Omental fat pad (tissue), 4 donors: ENCODE results near the gene JMJD1C. TPM values are rescaled to one million over a fixed set of nuclear protein-coding genes. Genes with fewer than 3 reads are reported as not detected.

Source experiments
- ATAC-seq: fragments of 150-250 bp; one replicate; pipeline ENCODE4 v1.9.1; 2016; ENCODE audit warnings: mild to moderate bottlenecking, moderate library complexity; ENCODE audit not compliant: low FRiP score
- DNase-seq: peaks from one replicate; pipeline ENCODE4 v3.0.0-alpha.2; 2019; ENCODE audit warnings: low spot score
- CTCF ChIP-seq, 3 donors: fragments of 450-650 bp; IDR thresholded peaks; one replicate each; pipeline ENCODE4 v1.5.1; 2016 to 2017; ENCODE audit warnings: antibody characterized with exemption in 3 of 3, mild to moderate bottlenecking in 3 of 3, moderate library complexity in 2 of 3
- total RNA-seq, 4 donors: library from RNA; depleted of rRNA; stranded (reverse); fragments of >200 nt; gene quantifications; one replicate each; pipeline ENCODE4 v1.1.0, GENCODE V29; 2016

JMJD1C gene, protein sequence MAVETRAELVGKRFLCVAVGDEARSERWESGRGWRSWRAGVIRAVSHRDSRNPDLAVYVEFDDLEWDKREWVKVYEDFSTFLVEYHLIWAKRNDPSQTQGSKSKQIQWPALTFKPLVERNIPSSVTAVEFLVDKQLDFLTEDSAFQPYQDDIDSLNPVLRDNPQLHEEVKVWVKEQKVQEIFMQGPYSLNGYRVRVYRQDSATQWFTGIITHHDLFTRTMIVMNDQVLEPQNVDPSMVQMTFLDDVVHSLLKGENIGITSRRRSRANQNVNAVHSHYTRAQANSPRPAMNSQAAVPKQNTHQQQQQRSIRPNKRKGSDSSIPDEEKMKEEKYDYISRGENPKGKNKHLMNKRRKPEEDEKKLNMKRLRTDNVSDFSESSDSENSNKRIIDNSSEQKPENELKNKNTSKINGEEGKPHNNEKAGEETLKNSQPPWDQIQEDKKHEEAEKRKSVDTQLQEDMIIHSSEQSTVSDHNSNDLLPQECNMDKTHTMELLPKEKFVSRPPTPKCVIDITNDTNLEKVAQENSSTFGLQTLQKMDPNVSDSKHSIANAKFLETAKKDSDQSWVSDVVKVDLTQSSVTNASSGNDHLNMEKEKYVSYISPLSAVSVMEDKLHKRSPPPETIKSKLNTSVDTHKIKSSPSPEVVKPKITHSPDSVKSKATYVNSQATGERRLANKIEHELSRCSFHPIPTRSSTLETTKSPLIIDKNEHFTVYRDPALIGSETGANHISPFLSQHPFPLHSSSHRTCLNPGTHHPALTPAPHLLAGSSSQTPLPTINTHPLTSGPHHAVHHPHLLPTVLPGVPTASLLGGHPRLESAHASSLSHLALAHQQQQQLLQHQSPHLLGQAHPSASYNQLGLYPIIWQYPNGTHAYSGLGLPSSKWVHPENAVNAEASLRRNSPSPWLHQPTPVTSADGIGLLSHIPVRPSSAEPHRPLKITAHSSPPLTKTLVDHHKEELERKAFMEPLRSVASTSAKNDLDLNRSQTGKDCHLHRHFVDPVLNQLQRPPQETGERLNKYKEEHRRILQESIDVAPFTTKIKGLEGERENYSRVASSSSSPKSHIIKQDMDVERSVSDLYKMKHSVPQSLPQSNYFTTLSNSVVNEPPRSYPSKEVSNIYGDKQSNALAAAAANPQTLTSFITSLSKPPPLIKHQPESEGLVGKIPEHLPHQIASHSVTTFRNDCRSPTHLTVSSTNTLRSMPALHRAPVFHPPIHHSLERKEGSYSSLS (N-terminal part only)
- 100 to 1,000 TPM in 3 of 4 donors, 10 to 100 TPM in 1; 99.8 to 179 (median 149) TPM for total RNA-seq

DNA sequence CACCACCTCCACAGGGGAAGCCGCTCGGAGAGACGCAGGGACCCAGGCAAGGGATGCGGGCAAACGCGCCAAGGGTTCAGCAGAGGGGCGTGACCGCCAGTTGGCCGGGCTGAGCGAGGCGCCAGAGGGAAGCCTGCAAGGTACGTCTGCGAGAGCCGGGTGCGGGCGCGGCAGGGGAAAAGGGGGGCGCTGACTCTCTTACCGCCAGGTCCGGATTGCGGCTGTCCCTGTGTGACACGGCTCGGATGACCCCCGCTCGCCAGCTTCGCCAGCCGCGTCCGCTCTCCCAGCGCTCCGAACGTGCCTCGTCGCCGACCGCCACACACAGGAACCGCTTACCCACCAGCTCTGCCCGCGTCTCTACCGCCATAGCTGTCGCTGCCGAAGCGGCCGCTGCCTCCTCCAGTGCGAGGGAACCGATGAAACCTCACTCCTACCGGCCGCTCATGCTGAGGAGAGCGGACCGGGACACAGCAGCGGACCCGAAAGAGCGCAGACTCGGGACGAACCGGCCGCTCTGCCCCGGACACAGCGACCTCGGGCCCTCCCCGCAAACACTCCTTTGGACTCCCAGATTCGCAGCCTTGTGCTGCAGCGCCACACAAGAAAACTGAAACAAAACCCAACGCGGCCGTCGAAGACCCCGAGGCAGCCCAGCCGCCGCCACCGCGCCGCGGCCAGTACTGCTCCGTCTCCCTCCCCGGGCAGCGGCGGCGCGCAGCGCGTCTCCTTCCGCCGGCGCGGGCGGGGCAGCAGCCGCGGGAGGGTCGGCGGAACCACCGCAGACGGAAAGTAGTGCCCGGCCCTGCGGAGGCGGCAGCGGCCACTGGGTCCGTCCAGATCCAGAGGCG lies at the start of gene JMJD1C:
Gene JMJD1C (minus strand): TSS at position 685 of the 851 bp plus-strand sequence. CDS start 315 bp downstream, at position 370.
- ATAC-seq = peak; percentile 94
- no peak for TF ChIP-seq CTCF (IDR thresholded peaks at IDR 0.05)
- DNase-seq = no peak

GRCh38 chr10:63515002-63515763 lies 49.4 kb upstream of the JMJD1C start:
- DNase-seq = no peak
- no peak for TF ChIP-seq CTCF (IDR thresholded peaks at IDR 0.05)
- no peak for ATAC-seq

DNA sequence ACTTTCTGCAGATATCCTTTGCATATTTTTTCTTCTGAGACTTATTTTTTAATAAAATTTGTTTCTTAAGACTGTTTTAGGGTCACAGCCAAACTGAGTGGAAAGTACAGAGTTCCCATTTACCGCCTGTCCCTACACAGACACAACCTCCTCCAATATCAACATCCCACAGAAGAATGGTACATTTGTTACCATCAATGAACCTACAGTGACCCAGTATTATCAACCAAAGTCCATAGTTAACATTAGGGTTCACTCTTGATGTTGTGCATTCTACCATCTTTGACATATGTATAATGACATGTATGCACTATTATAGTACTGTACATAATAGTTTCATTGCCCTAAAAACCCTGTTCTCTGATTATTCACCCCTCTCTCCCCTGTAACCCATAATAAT lies 40.8 kb upstream of the JMJD1C start:
- ATAC-seq = no peak
- no peak for TF ChIP-seq CTCF (IDR thresholded peaks at IDR 0.05)
- no peak for DNase-seq

DNA sequence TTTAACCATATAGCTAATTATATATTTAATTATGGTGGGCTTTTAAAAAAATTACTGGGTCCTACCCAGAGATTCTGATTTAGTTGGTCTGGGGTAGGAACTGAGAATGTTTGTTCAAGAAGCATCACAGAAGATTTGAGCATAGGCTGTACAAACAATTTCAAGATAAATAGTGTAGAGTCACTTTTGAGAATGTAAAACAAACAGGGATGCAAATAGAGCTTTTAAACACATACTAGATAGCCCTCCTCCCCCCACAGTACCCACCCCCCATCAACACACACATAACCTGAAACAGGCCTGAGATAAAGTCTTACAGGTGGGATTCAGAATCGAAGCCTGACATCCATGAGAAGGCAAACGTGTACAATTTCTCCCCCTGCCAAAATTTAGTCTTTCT lies 39.8 kb upstream of the JMJD1C start:
- no peak for DNase-seq
- no peak for TF ChIP-seq CTCF (IDR thresholded peaks at IDR 0.05)

DNA sequence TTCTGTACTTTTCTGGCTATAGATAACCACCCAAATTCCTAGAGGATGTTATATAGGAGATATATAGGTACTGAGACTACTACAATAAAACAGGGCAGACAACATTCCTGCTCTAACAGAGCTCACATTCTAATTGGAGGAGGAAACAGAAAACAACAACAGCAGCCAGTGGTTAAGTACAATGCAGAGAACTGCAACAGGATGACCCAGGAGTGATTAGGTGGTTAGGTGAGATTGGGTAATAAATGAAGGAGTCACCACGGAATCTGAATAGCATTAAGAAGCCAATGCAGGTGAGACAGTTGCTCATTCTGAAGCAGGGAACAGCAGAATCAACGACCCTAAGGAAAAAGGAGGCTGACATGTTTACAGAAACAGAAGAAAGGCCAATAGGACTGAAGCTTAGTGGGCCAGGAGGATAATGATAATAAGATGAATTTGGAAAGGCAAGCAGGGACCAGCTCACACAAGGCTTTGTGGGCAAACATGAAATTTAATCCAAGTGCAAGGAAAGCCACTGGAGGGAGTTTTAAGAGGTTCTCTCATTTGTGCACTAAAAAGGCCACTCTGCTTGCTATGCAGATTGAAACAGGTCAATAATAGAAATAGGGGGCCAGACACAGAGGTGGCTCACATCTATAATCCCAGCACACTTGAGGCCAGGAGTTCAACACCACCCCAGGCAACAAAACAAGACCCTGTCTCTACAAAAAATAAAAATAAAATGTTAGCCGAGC lies 38.5 kb upstream of the JMJD1C start:
- ATAC-seq (no peak), DNase-seq (no peak)
- no peak for TF ChIP-seq CTCF (IDR thresholded peaks at IDR 0.05)

More for the DNA sequence above, 39.8 kb upstream of the JMJD1C start:
- ATAC-seq = no peak
